Measurements from ENCODE around the gene CCDC87.
A peak's percentile ranks its signal among the peaks of the same experiment; 100 is the strongest.
"Not testable (repeated sequence)": the region's sequence is repeated elsewhere in the genome, so short reads cannot be mapped to it uniquely, and the experiment has no call there.

The CCDC87 gene, protein sequence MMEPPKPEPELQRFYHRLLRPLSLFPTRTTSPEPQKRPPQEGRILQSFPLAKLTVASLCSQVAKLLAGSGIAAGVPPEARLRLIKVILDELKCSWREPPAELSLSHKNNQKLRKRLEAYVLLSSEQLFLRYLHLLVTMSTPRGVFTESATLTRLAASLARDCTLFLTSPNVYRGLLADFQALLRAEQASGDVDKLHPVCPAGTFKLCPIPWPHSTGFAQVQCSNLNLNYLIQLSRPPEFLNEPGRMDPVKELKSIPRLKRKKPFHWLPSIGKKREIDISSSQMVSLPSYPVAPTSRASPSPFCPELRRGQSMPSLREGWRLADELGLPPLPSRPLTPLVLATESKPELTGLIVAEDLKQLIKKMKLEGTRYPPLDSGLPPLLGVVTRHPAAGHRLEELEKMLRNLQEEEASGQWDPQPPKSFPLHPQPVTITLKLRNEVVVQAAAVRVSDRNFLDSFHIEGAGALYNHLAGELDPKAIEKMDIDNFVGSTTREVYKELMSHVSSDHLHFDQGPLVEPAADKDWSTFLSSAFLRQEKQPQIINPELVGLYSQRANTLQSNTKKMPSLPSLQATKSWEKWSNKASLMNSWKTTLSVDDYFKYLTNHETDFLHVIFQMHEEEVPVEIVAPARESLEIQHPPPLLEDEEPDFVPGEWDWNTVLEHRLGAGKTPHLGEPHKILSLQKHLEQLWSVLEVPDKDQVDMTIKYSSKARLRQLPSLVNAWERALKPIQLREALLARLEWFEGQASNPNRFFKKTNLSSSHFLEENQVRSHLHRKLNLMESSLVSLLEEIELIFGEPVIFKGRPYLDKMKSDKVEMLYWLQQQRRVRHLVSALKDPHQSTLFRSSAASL

DNA sequence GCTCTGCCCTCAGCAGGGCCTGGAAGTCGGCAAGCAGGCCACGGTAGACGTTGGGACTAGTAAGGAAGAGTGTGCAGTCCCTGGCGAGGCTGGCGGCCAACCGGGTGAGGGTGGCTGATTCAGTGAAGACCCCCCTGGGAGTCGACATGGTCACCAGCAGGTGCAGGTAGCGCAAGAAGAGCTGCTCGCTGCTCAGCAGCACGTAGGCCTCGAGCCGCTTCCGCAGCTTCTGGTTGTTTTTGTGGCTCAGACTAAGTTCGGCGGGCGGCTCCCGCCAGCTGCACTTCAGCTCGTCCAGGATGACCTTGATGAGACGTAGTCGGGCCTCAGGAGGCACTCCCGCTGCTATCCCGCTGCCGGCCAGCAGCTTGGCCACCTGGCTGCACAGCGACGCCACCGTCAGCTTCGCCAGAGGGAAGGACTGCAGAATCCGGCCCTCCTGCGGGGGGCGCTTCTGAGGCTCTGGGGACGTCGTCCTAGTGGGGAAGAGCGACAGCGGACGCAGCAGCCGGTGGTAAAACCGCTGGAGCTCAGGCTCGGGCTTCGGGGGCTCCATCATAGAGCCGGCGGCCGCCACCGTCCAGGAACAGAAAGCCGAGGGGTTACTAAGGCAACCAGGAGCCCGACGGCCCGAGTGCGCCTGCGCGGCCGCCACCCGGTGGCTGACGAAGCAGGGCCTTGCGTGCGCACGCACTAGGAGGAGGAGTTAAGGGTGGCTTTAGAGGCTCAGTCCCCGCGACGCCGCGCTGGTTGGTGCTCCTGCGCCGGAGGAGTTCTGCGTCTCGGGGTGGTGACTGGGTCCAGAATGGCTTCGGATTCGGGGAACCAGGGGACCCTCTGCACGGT, at the start of gene CCDC87, which contains the start of gene CCS:
TSS of gene CCDC87 (minus strand) at position 607 of the 846 bp plus-strand sequence. CDS start at position 559, 48 bp downstream.
TSS of gene CCS (plus strand) at position 729 of the 846 bp plus-strand sequence. CDS start at position 806, 77 bp downstream.
- TF ChIP-seq, protein P1, sequence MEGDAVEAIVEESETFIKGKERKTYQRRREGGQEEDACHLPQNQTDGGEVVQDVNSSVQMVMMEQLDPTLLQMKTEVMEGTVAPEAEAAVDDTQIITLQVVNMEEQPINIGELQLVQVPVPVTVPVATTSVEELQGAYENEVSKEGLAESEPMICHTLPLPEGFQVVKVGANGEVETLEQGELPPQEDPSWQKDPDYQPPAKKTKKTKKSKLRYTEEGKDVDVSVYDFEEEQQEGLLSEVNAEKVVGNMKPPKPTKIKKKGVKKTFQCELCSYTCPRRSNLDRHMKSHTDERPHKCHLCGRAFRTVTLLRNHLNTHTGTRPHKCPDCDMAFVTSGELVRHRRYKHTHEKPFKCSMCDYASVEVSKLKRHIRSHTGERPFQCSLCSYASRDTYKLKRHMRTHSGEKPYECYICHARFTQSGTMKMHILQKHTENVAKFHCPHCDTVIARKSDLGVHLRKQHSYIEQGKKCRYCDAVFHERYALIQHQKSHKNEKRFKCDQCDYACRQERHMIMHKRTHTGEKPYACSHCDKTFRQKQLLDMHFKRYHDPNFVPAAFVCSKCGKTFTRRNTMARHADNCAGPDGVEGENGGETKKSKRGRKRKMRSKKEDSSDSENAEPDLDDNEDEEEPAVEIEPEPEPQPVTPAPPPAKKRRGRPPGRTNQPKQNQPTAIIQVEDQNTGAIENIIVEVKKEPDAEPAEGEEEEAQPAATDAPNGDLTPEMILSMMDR (conservative IDR thresholded peaks at IDR 0.05; ENCODE audit: low read depth, low read length): peak; percentile 57
- Histone ChIP-seq H3K79me2 (ENCODE audit: insufficient read depth, low read depth) (peaks cover 8% of the 10 kb centered on the region; the same call in 1 of the 2 replicates), H3K4me2 (peak within 1 kb of the TSS; percentile 79), H2AFZ (ENCODE audit: low read depth) (peak within 1 kb of the TSS; percentile 90), H3K27ac (peak within 1 kb of the TSS; percentile 37; the same call in 1 of the 2 replicates), H3K9ac (peak within 1 kb of the TSS; percentile 59; the same call in 1 of the 2 replicates), H3K4me3 (IDR thresholded peaks at IDR 0.05; ENCODE audit: insufficient read depth, low read depth, low read length) (peak within 1 kb of the TSS; percentile 55), H3K4me1 (ENCODE audit: low read depth, poor library complexity, severe bottlenecking) (peaks cover 5% of the 10 kb centered on the region), H3K36me3 (ENCODE audit: insufficient read depth) (no peaks in the 10 kb centered on the region), H3K27me3 (ENCODE audit: insufficient read depth, low read depth) (no peaks in the 10 kb centered on the region; the same call in 1 of the 2 replicates), H4K20me1 (ENCODE audit: insufficient read depth) (no peaks in the 10 kb centered on the region)

DNA sequence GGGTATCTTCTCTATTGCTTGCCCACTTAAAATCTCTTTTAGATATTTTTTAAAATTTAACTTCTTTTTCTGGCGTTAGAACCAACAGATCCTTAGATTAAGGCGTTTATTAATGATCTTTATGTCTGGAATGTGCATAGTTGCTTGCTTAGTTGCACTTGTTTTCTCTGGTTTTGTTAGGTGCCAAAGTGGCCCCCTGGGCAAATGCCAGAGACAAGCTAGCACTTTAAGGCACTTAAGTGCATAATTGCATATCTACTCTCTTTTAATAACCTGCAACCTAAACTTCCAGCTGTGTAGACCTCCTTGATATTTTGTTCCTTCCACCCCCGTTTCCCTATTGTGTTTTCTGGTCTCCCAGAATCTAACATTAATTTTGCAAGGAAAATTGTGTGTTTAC, 49.0 kb upstream of the CCDC87 start:
- Histone ChIP-seq H2AFZ (ENCODE audit: low read depth) (no peak overlapping the region), H3K36me3 (ENCODE audit: insufficient read depth) (peaks cover 45% of the 10 kb centered on the region; the same call in 1 of the 2 replicates), H3K4me2 (peak overlapping the region; percentile 71), H3K27me3 (ENCODE audit: insufficient read depth, low read depth) (no peaks in the 10 kb centered on the region), H3K4me3 (IDR thresholded peaks at IDR 0.05; ENCODE audit: insufficient read depth, low read depth, low read length) (no peak overlapping the region), H3K79me2 (ENCODE audit: insufficient read depth, low read depth) (peaks cover 95% of the 10 kb centered on the region), H3K9ac (no peak overlapping the region), H4K20me1 (ENCODE audit: insufficient read depth) (peaks cover 60% of the 10 kb centered on the region), H3K4me1 (ENCODE audit: low read depth, poor library complexity, severe bottlenecking) (peaks cover 51% of the 10 kb centered on the region), H3K27ac (no peak overlapping the region)
- TF ChIP-seq, protein P1 (conservative IDR thresholded peaks at IDR 0.05; ENCODE audit: low read depth, low read length): no peak

DNA sequence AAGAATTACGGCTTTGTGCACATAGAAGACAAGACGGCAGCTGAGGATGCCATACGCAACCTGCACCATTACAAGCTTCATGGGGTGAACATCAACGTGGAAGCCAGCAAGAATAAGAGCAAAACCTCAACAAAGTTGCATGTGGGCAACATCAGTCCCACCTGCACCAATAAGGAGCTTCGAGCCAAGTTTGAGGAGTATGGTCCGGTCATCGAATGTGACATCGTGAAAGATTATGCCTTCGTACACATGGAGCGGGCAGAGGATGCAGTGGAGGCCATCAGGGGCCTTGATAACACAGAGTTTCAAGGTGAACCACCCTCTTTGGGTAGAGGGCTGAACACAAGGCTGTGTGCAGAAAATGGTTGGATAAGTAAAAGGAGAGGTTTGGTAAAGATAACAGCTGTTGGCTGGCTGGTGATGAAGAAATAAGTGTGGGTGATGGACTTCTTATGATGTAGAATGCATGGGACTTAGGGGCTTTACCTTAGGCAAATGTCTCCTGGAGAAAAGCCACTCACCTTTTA, 47.0 kb upstream of the CCDC87 start:
- not testable (repeated sequence) for H2AFZ ChIP-seq (ENCODE audit: low read depth)

DNA sequence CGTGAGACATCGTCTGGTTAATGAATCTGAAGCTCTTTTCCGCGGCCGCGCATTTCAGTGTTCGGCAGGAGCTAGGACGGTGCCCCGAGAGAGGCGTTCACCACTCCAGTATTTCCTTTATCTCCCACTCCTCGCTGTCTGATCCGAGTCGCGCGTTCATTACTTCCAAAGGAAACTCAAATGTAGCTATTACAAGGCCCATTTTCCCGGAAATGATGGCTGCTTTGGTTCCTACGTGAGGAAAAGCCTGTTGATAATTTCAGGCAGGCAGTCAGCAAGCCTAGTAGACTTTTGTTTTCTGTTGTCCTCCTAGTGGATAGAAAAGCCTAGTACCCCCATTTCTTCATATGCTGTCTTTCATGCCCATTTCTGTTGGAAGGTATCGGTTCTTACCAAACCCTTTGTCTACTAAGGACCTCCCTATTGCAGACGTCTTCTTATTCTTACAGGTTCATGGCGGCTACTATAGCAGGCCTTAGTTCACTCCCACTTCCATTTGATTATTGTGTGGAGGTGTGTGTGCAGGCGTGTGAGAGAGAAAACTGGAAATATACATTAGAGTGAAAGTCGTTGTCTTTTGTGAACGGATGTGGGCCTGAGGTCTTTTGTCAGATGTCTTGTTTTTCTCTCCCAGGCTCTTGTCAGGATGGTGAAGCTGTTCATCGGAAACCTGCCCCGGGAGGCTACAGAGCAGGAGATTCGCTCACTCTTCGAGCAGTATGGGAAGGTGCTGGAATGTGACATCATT, 46.4 kb upstream of the CCDC87 start:
- H4K20me1 ChIP-seq (ENCODE audit: insufficient read depth): peaks cover 44% of the 10 kb centered on the region

More for the DNA sequence above, 47.0 kb upstream of the CCDC87 start:
- H3K27ac ChIP-seq; H3K9ac ChIP-seq; H3K4me3 ChIP-seq (IDR thresholded peaks at IDR 0.05; ENCODE audit: insufficient read depth, low read depth, low read length); H3K27me3 ChIP-seq (ENCODE audit: insufficient read depth, low read depth): not testable (repeated sequence)
- Histone ChIP-seq H3K4me1 (ENCODE audit: low read depth, poor library complexity, severe bottlenecking) (peaks cover 47% of the 10 kb centered on the region), H3K36me3 (ENCODE audit: insufficient read depth) (peaks cover 34% of the 10 kb centered on the region; the same call in 1 of the 2 replicates), H3K4me2 (peak overlapping the region; percentile 71), H4K20me1 (ENCODE audit: insufficient read depth) (peaks cover 48% of the 10 kb centered on the region), H3K79me2 (ENCODE audit: insufficient read depth, low read depth) (peaks cover 95% of the 10 kb centered on the region)

More for the DNA sequence above, 46.4 kb upstream of the CCDC87 start:
- Histone ChIP-seq H3K4me2 (peak overlapping the region; percentile 71), H3K79me2 (ENCODE audit: insufficient read depth, low read depth) (peaks cover 95% of the 10 kb centered on the region), H3K27ac (peak overlapping the region; percentile 80), H3K9ac (peak overlapping the region; percentile 88), H3K4me3 (IDR thresholded peaks at IDR 0.05; ENCODE audit: insufficient read depth, low read depth, low read length) (no peak overlapping the region), H3K36me3 (ENCODE audit: insufficient read depth) (peaks cover 28% of the 10 kb centered on the region; the same call in 1 of the 2 replicates), H2AFZ (ENCODE audit: low read depth) (peak overlapping the region; percentile 6; the same call in 1 of the 2 replicates), H3K4me1 (ENCODE audit: low read depth, poor library complexity, severe bottlenecking) (peaks cover 47% of the 10 kb centered on the region), H3K27me3 (ENCODE audit: insufficient read depth, low read depth) (no peaks in the 10 kb centered on the region)
- TF ChIP-seq, protein P1 (conservative IDR thresholded peaks at IDR 0.05; ENCODE audit: low read depth, low read length): 0 out of 2 replicates have a peak, but pooled peaks have one; percentile 8
